Thyroid gland (tissue), 4 donors: ENCODE data around the gene THBD.

ENCODE experiments used
- CTCF ChIP-seq, 6 experiments: fragments of 200-600 bp in 3 of 6; fragments of 450-650 bp in 3 of 6; sonication (generic) in 3 of 6; IDR thresholded peaks; one replicate each; pipeline ENCODE4 v1.5.1; 2016 to 2019; ENCODE audit warnings: antibody characterized with exemption in 6 of 6, mild to moderate bottlenecking in 2 of 6, inconsistent platforms in 1 of 6, moderate library complexity in 1 of 6
- POLR2A ChIP-seq, 2 donors: fragments of 450-650 bp; IDR thresholded peaks; one replicate each; pipeline ENCODE4 v1.6.1; 2017; ENCODE audit warnings: antibody characterized with exemption in 2 of 2, mild to moderate bottlenecking in 2 of 2, moderate library complexity in 1 of 2

GRCh38 chr20:23033918-23034317 lies 15.6 kb downstream of the THBD start:
- TF ChIP-seq CTCF (IDR thresholded peaks at IDR 0.05) (no peak), POLR2A (IDR thresholded peaks at IDR 0.05) (no peak)
